Fibroblast of skin of right quadriceps (primary cell): ENCODE data around the gene UCHL3.

Experiments used
- DNase-seq: peaks from one replicate; pipeline ENCODE4 v3.0.0-alpha.2; 2013

Gene UCHL3

DNA sequence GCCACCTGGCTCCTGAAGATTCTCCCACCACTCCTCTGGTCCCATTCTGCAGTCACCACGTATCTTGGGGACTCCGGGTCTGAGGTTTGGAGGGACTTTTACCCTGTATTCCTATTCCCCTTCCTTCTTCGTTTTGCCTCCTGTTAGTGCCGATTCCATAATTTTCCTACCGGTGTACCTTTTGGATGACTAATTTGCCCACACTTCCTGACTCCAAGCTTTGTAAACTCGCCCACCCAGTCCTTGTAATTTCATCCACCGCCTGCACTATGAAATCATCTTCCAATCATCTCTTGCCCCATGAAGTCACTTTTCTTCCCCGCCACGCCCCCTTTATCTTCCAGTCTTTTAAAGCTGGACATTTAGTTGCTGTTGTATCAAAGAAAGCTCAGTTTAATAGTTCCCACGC lies 572 bp downstream of the UCHL3 start:
- peak; percentile 67 for DNase-seq

DNA sequence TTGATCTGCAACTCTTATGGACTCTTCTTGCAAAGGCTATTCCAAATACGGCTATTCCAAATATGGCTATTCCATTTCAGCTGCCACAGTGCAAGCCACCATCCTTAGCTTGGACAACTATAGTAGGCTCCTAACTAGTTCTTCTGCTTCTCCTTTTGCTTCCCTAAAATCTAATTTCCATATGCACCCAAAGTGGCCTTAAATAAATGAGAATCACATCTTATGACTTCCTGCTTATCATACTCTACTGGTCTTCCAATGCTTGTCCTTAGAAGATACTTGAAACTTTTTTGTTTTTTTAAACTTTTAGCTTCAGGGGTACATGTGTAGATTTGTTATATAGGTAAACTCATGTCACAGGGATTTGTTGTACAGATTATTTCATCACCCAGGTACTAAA lies 4.9 kb downstream of the UCHL3 start:
- DNase-seq: no peak

DNA sequence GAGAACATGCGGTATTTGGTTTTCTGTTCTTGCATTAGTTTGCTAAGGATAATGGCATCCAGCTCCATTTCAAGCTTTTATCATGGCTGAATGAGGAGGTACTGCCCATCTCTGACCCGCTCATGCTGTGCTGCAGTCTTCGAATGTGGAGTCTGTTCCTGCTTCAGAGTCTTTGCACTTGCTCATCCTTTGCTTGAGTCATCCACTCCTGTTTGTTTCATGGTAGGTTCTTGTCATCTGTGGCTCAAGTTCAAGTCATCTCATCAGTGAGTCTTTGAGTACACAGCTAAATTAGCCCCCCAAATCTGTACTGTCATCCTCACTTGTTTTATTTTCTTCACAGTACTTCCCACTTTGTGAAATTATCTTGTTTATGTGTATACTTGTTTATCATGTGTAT lies 5.4 kb downstream of the UCHL3 start:
- no peak for DNase-seq

DNA sequence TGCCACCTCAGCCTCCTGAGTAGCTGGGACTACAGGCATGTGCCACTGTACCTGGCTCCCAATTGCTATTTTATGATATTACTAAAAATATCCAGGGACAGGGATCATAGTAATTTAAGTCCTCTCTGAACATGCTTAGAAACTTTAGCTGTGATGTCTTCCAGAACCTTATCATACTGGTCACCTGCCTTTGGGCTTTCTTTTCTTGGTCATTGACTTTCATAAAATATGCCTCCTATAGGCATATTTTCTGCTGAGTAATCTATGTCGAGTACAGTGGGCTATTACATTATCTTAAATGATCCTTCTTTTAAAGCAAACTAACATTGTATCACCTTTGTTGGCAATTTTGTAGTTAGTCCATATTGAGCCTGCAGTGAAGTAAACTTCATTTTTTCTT lies 6.2 kb downstream of the UCHL3 start:
- DNase-seq: no peak

DNA sequence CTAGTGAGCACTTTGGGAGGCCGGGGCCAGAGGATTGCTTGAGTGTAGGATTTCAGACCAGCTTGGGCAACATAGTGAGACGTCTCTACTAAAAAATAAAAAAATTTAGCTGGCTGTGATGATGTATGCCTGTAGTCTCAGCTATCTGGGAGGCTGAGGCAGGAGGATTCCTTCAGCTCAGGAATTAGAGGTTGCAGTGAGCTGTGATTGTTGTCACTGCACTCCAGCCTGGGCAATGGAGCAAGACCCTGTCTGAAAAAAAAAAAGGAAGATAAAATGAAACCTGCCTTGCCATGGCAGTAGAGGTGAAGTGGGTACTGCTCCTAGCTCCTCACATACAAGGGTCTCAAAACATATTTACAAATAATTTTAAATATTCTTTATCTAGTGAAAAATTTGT lies 7.4 kb downstream of the UCHL3 start:
- no peak for DNase-seq

DNA sequence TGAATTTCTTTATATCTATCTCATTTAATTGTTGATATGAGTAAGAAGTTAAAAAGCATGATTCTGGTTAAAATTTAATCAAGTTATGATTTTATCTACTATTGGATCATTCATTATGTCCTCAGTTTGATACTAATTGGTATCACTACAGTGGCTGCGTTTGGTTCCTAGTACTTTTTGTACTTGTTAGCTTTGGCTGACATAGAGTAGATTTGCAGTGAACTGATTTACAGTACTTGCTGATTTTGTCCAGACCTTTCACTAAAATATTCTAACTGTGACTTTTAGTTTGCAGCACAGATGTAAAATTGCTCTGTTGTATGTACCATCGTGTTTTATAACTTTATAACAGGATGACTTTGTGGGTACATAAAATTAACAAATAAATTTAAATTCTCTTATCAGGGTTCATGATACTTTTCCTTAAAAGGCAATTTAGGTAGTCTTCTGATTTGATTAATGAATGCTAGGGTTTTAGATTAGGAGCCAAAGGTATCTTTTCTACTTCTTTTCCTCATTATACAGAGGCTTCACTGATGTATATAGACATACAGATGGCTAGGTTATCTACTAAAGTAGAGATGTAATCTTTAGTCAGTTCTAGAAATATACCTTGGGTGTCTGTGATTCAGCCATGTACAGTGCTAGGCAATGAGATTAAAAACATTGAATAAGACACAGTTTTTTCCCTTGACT lies 8.7 kb downstream of the UCHL3 start:
- DNase-seq: no peak

DNA sequence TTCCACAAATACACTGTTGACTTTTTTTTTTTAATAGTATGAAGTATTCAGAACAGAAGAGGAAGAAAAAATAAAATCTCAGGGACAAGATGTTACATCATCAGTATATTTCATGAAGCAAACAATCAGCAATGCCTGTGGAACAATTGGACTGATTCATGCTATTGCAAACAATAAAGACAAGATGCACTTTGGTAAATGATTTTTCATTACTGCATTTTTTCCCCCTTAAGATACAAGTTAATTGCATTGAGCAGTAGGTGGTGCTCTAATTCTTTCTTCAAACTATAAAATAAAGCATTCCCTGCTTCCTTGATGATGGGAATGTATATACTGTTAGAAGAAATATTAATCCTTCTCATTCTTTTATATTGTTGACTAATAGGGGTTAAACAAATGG lies 17.1 kb downstream of the UCHL3 start:
- peak; percentile 59 for DNase-seq

DNA sequence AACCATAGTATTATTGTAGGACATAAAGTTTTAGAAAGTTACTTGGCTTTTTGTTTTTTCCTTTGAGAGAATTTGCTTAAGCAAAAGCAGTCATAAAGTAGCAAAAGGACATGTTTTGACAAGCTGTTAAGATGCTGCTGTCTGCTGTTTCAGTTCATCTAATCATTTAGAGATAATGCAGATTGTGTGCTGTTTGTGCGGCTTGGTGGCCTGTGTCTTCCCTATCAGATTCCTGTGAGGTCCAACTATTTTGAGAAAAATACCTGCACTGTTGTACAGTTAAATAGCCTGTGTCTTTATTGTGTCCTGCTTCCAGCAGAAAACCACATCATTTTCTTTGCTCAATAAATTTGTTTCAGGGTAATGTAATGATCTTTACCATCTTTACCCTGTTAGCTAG lies 20.0 kb downstream of the UCHL3 start:
- no peak for DNase-seq

DNA sequence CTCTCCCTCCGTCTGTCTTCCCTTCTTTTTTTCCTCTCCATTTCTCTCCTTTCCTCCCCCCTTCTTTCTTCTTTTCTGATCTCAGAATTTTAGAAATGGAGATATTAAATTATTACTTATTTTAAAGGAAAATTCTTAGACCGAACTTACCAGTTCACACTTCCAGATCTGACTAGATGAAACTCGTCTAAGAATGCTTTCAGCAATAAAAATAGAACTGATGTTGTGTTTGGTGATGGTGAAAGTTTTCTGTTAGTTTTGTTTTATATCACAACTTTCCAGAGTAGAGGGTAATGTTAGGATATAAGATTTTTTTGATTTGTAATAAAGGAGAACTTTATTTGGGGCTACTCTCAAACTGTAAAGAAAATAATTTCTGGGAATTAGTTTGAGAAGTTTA lies 29.9 kb downstream of the UCHL3 start:
- DNase-seq: no peak

DNA sequence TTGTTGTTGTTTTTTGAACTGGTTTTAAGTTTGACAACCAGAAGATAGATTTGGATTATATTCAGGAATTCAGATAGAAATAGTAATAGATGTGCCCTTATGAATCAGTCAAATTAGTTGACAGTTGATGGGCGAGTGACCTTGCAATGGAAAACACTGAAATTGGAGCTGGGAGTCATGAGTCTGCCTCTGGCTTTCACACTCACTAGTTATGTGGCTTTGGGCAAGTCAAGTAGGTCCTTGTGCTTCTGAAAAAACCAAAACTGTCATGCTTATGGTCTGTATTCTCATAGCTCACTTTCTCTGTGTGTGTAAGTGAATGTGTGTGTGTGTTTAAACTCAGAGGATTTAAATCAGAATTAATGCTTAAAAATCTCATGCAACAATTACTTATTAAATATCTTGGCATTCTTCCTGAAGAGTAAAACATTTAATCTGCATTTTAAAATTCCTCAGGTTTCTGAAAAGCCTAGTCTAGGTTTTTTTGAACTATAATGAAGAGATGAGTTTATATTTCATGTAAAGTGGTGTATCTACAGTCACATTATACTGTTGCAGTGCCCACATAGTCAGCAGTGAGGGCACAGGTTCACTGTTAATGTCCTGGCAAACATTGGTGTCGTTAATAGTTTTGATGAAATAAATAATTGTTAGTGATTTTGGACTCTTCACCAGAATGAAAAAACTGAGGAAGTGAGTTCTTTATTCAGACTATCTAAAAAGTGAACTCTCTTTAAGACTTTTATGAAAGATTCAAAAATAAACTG lies 32.5 kb downstream of the UCHL3 start:
- DNase-seq: no peak

DNA sequence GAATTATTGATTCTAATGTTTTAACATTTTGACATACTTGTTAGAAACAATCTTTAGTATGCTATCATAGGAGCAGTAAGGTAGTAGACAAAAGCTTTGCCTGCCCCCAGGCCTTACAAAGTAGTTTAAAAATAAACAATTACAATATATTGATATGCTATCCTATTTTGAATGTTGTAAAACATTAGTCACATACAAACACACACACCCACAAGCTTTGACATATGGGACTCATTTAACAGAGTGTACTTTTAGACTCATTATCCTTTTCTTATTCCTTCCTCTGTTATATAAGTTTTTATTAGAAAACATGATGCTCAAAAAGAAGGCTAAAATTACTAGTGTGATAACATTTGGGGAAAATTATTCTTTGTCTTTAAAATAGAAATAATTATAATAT lies 33.5 kb downstream of the UCHL3 start:
- DNase-seq: no peak

DNA sequence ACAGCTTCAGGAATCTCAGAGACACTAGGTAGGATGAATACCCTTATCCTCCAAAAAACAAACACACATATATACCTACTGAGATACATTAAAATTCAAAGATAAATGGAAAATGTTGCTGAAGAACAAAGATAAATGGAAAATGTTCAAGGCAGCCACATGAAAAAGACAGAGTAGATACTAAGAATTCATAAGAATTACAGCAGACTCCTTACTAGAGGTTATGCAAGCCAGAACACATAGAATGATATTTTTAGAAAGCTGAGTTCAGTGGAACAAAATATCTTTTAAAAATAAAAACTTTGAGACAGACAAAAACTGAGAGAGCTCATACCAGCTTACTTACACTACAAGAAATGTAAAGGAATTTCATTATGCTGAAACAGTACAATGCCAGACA lies 35.6 kb downstream of the UCHL3 start:
- DNase-seq: no peak

DNA sequence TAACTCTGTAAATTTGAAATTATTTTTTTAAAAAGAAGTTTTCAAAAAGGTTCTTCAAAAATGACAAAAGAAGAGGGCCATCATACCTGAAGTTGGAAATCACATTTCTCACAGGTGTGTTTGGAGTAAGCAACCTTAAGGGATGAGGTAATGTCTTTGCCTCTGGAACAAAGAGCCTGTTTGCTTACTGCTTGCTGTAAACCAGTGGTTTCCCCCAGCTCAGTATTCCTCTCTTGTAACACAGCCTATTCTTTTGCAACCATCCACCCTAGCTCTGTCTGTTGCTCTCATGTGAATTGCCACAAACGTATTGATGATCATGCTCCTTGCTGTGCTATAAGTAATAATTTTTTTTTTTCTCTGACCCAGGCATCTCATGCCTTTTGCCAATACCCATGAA lies 38.1 kb downstream of the UCHL3 start:
- no peak for DNase-seq

DNA sequence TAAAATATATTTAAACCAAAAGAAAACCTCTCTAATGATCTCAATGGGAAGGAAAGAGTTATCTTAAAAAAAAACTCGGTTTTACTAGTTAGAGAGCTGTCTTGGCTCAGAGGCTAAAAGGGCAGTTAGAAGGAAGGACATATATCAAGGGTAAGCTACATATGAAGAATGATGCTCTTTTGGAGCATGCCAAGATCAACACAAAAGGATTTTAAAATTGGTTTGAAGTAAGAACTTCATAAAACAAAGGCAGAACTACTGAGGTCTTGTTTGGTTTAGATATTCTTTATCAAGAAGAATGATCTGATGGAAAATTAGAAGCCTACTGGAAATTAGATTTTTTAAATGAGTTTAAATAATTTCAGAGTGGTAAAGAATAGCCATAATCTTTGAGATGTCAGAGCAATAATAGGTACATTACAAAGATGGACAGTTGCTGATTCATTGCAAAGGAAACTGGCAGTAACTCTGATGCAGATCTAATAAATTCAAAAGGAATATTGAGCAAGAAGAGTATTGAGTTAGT lies 47.1 kb downstream of the UCHL3 start:
- no peak for DNase-seq

DNA sequence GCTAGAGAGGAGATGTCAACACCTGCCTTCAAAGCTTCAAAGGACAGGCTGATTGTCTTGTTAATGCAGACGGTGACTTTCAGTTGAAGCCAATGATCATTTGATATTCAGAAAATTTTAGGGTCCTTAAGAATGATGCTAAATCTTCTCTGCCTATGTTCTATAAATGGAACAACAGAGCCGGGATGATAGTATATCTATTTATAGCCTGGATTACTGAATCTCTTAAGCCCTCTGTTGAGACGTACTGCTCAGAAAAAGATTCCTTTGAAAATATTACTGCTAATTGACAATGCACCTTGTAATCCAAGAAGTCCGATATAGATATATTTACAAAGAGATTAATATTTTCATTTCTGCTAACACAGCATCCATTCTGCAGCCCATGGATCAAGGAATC lies 50.8 kb downstream of the UCHL3 start:
- DNase-seq: no peak

DNA sequence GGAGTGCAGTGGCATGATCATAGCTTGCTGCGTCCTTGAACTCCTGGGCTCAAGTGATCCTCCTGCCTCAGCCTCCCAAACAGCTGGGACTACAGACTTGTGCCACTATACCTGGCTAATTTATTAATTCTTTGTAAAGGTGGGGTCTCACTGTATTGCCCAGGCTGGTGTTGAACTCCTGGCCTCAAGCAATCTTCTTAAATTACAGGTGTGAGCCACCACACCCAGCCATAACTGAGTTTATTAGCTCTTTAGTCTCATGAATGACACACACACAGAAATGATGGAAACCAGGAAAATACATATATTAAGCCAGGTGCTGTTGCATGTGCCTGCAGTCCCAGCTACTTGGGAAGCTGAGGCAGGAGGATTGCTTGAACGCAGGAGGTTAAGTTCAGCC lies 53.4 kb downstream of the UCHL3 start:
- no peak for DNase-seq

DNA sequence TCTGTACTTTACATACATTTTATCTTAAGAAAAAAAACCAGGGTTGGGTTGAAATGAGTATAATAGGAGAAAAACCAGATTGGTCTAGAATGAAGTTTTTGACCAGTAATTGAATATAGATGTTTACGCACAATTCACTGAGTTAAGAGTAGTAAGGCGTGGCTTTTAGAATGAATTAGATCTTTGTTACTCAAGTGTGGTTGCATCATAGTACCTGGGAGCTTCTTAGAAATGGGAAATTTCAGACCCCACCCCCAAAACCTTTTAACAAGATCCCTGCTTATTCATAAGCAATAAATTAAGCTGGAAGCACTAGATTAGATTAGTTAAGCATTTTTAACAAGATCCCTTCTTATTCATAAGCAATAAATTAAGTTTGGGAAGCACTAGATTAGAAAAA lies 57.9 kb downstream of the UCHL3 start:
- no peak for DNase-seq

DNA sequence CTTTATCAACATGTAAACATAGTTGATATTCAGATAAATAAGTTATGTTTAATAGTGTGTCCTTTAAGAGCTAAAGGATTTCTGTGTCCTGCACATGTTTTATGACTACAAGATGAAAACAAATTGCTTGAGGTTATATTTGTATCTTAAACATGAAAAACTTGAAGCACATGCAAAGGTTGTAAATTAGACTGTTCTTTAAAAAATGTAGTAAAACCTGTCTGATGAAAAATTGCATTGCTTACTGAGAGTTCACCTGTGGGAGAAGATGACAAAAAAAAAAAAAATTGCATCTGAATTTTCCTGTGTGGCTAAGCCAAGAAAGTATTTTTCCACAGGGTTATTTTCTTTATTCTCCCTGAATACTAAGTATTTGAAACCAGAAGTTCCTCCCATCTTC lies 60.9 kb downstream of the UCHL3 start:
- no peak for DNase-seq

DNA sequence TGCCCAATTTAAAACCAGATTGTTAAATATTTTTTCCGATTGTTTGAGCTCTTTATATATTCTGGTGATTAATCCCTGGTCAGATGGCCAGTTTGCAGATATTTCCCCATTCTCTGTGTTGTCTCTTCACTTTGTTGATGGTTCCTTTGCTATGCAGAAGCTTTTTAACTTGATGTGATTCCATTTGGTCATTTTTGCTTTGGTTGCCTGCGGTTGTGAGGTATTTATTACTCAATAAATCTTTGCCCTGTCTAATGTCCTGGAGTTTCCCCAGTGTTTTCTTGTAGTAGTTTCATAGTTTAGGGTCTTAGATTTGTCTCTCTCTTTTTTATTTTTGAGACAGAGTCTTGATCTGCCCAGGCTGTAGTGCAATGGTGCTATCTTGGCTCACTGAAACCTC lies 62.8 kb downstream of the UCHL3 start:
- DNase-seq: peak; percentile 37

DNA sequence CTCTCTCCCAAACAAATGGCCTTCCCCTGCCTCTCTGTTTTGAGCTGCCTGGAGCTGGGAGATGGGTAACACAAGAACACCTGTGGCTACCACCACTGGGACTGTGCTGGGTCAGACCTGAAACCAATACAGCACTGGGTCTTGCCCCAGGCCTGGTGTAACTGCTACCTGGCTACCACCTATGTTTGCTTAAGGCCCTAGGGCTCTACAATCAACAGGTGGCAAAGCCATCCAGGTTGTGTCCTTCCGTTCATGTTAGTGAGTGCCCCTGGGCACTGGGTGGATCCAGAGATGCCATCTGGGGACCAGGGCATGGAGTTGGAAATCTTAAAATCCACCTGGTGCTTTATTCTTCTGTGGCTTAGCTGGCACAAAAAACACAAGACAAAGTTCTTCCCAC lies 67.6 kb downstream of the UCHL3 start:
- no peak for DNase-seq

DNA sequence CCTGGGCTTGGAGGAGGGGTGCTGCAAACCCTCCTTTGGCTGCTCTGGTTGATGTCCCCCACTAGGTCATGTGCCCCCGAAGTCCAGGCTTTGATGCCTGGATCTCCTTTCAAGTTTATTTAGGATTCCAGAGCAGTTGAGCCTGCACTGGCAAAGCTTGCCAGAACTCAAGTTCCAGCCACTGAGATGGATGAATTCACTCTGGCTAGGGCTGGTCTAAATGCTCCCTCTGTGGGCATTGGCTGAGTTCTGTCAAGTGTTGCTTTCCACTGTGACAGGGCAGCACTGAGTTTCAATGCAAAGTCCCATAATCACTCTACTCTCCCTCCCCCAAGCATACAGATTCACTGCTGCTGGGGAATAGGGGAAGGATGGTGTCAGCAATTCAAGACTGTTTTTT lies 68.7 kb downstream of the UCHL3 start:
- DNase-seq: no peak

DNA sequence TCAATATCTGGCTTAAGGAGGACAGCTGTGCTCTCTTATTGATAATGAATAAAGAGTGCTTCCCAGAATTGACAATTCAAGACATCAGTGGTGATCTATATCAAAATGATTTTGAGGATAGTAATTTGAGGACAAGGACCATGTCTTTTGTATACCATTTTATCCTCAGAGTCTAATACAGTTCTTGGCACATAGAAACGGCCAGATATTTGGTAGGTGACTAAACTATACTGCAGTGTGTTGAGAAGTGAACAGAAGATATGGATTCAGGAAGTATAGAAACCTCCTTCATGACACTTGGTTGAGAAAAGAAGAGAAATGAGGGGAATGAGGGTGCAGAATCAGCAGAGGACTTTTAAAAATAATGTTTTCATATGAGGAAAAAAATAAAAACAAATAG lies 70.4 kb downstream of the UCHL3 start:
- peak; percentile 37 for DNase-seq

DNA sequence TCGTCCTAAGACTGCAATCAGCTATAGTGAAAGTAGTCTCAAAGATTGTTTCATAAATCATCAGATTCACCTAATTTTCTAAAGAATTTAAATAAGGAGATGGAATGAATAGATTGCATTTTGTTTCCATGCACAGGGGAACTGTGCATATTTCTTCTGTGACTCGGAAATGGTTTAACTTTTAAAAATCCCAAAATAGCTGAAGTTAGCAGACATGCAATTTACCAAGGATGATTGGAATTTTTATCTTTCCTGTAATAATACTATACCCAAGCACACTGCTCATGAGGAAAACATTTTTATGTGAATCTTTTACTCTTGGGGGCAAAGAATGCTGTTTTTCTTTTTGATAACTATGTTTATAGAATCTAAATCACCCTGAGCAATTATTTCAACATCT lies 71.6 kb downstream of the UCHL3 start:
- peak; percentile 94 for DNase-seq

DNA sequence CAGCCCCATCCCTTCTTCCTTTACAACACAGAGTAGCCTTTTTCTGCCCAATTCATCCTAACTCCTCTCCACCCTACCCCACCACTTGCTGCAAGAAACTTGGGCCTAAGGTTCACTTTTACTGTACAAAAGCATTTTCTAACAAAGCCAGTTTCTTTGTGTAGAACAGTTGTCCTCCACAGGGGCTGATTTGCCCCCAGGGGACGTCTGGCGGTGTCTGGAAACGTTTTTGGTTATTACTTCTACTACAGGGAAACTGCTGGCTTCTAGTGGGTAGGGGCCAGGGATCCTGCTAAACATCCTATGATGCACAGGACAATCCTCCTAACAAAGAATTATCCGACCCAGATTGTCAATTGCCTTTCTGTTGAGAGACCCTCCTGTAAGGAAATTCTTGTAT lies 79.2 kb downstream of the UCHL3 start:
- DNase-seq: no peak

DNA sequence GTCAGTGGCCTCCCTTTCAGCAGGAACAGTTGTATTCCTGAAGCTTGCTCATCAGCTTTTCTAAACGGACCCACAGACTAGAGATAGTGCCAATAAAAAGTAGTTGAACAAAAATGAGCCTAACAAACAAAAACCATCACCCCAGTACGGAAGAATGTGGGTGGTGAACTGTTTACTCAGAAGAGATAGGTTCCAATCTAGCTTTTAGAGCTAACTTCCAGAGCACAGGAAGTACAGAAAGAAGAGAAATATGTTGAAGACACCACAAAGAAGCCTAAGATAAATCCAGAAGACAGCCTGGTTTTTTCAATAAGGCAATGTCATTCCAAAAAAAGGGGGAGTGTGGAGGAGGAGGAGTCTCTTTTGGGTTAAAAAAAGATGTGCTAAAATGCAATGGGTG lies 83.7 kb downstream of the UCHL3 start:
- DNase-seq: peak; percentile 98
